Activated B cell treated with CpG ODN at 0.5 μM for 24 hours (primary cell): Measurements from ENCODE around the gene PIGB. TPM values are rescaled to one million over a fixed set of nuclear protein-coding genes. Genes with fewer than 3 reads are reported as not detected.

Source experiments
- ATAC-seq: fragments of 200-7000 bp; cut with Tn5 transposase; one replicate; pipeline ENCODE4 v1.10.0; 2021; ENCODE audit warnings: low read depth, mild to moderate bottlenecking, moderate library complexity
- CTCF ChIA-PET: fragments of 350-600 bp; sonication (Branson Sonifier 250); formaldehyde crosslinking; loops from one replicate; lab custom pipeline; 2021; ENCODE audit warnings: antibody characterized with exemption; lab: Charles Lee
- POLR2A ChIA-PET: fragments of 350-600 bp; sonication (Branson Sonifier 250); formaldehyde crosslinking; loops from one replicate; lab custom pipeline; 2021; ENCODE audit warnings: antibody characterized with exemption; lab: Charles Lee
- DNase-seq: peaks from one replicate; pipeline ENCODE4 v3.0.0; 2022
- H3K27ac Mint-ChIP-seq: one replicate; pipeline ENCODE4 v1.8.0; 2020; ENCODE audit warnings: mixed read lengths
- H3K27me3 Mint-ChIP-seq: one replicate; pipeline ENCODE4 v1.8.0; 2021; ENCODE audit warnings: mixed read lengths
- H3K36me3 Mint-ChIP-seq: one replicate; pipeline ENCODE4 v1.8.0; 2021; ENCODE audit warnings: low read depth, mixed read lengths
- H3K4me1 Mint-ChIP-seq: one replicate; pipeline ENCODE4 v1.8.0; 2021; ENCODE audit warnings: mixed read lengths
- H3K4me3 Mint-ChIP-seq: one replicate; pipeline ENCODE4 v1.8.0; 2020; ENCODE audit warnings: mild to moderate bottlenecking, mixed read lengths
- H3K9me3 Mint-ChIP-seq: one replicate; pipeline ENCODE4 v1.8.0; 2020; ENCODE audit warnings: mixed read lengths
- intact Hi-C: fragments of 100-400 bp; cut with micrococcal nuclease; formaldehyde crosslinking; loops from one replicate; pipeline ENCODE4 v1.15.1; 2024
- total RNA-seq: library from RNA; stranded (reverse); gene quantifications from 2 replicates; pipeline ENCODE4 v1.2.3, GENCODE V29; 2022
- TF ChIP-seq, protein P1 (sequence below): fragments of 200-600 bp; IDR thresholded peaks from one replicate; pipeline ENCODE4 v1.8.0; 2022; ENCODE audit warnings: antibody characterized with exemption, mild to moderate bottlenecking

The PIGB gene
- total RNA-seq, 1 donor from 2014 or later, result 29.8 TPM

GRCh38 chr15:55372701-55373440 is 53.8 kb downstream of the PIGB start:
- intact Hi-C loops, result no loop called here
- H3K27ac Mint-ChIP-seq, result no peak overlapping the region
- H3K9me3 Mint-ChIP-seq, result no peaks in the 10 kb centered on the region
- TF ChIP-seq, protein P1, sequence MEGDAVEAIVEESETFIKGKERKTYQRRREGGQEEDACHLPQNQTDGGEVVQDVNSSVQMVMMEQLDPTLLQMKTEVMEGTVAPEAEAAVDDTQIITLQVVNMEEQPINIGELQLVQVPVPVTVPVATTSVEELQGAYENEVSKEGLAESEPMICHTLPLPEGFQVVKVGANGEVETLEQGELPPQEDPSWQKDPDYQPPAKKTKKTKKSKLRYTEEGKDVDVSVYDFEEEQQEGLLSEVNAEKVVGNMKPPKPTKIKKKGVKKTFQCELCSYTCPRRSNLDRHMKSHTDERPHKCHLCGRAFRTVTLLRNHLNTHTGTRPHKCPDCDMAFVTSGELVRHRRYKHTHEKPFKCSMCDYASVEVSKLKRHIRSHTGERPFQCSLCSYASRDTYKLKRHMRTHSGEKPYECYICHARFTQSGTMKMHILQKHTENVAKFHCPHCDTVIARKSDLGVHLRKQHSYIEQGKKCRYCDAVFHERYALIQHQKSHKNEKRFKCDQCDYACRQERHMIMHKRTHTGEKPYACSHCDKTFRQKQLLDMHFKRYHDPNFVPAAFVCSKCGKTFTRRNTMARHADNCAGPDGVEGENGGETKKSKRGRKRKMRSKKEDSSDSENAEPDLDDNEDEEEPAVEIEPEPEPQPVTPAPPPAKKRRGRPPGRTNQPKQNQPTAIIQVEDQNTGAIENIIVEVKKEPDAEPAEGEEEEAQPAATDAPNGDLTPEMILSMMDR, result no peak
- CTCF ChIA-PET, result interaction anchor here (1.5 kb wide), 1 partner anchor 63 kb away, joined by 4 read pairs; no protein-coding TSS in a partner anchor
- H3K4me3 Mint-ChIP-seq, result no peak overlapping the region
- POLR2A ChIA-PET, result no interaction called here
- peaks cover 12% of the 10 kb centered on the region for H3K4me1 Mint-ChIP-seq
- no peak for DNase-seq
- H3K36me3 Mint-ChIP-seq, result peaks cover 61% of the 10 kb centered on the region
- no peak for ATAC-seq
- H3K27me3 Mint-ChIP-seq, result no peaks in the 10 kb centered on the region

- ChIA-PET CTCF (no interaction called here), POLR2A (no interaction called here)
- no peaks in the 10 kb centered on the region for H3K4me1 Mint-ChIP-seq
- H3K4me3 Mint-ChIP-seq, result no peak overlapping the region
- H3K27me3 Mint-ChIP-seq, result no peaks in the 10 kb centered on the region
- intact Hi-C loops, result no loop called here
- no peak for ATAC-seq
- H3K36me3 Mint-ChIP-seq, result peaks cover 58% of the 10 kb centered on the region
- no peaks in the 10 kb centered on the region for H3K9me3 Mint-ChIP-seq
- TF ChIP-seq, protein P1, result no peak
- H3K27ac Mint-ChIP-seq, result no peak overlapping the region
- no peak for DNase-seq
These were observed 60.1 kb downstream of the PIGB start for GRCh38 chr15:55379095-55379494.

- no peaks in the 10 kb centered on the region for H3K27me3 Mint-ChIP-seq
- no peaks in the 10 kb centered on the region for H3K9me3 Mint-ChIP-seq
- no peak overlapping the region for H3K27ac Mint-ChIP-seq
- intact Hi-C loops, result no loop called here
- ATAC-seq (no peak), DNase-seq (no peak)
- H3K4me1 Mint-ChIP-seq, result no peaks in the 10 kb centered on the region
- TF ChIP-seq, protein P1, result no peak
- peaks cover 65% of the 10 kb centered on the region for H3K36me3 Mint-ChIP-seq
- CTCF ChIA-PET, result no interaction called here
- POLR2A ChIA-PET, result no interaction called here
- no peak overlapping the region for H3K4me3 Mint-ChIP-seq
These were observed 62.6 kb downstream of the PIGB start for GRCh38 chr15:55381595-55381994.

GRCh38 chr15:55383687-55384086 is 64.7 kb downstream of the PIGB start:
- H3K4me3 Mint-ChIP-seq, result no peak overlapping the region
- ChIA-PET CTCF (no interaction called here), POLR2A (no interaction called here)
- DNase-seq (no peak), ATAC-seq (no peak)
- H3K27me3 Mint-ChIP-seq, result no peaks in the 10 kb centered on the region
- intact Hi-C loops, result no loop called here
- H3K9me3 Mint-ChIP-seq, result no peaks in the 10 kb centered on the region
- H3K4me1 Mint-ChIP-seq, result no peaks in the 10 kb centered on the region
- peaks cover 65% of the 10 kb centered on the region for H3K36me3 Mint-ChIP-seq
- TF ChIP-seq, protein P1, result no peak
- no peak overlapping the region for H3K27ac Mint-ChIP-seq

- no peak overlapping the region for H3K27ac Mint-ChIP-seq
- ATAC-seq, result no peak
- H3K4me3 Mint-ChIP-seq, result no peak overlapping the region
- intact Hi-C loops, result no loop called here
- H3K9me3 Mint-ChIP-seq, result no peaks in the 10 kb centered on the region
- CTCF ChIA-PET, result no interaction called here
- POLR2A ChIA-PET, result no interaction called here
- TF ChIP-seq, protein P1, result no peak
- peaks cover 53% of the 10 kb centered on the region for H3K36me3 Mint-ChIP-seq
- no peaks in the 10 kb centered on the region for H3K4me1 Mint-ChIP-seq
- no peak for DNase-seq
- H3K27me3 Mint-ChIP-seq, result no peaks in the 10 kb centered on the region
These were observed 68.0 kb downstream of the PIGB start for GRCh38 chr15:55387027-55387426.
